GM23338 (cell line): ENCODE measurements around the gene SLC44A1. TPM values are rescaled to one million over a fixed set of nuclear protein-coding genes. Genes with fewer than 3 reads are reported as not detected.

Experiments used
- ATAC-seq: fragments of 200-7000 bp; cut with Tn5 transposase; 3 replicates; pipeline ENCODE4 v1.9.1; 2020
- DNase-seq: peaks from one replicate; pipeline ENCODE4 v3.0.0-alpha.2; 2015; ENCODE audit warnings: low spot score
- H2AFZ ChIP-seq: fragments of 200-600 bp; sonication (generic); 2 replicates; pipeline ENCODE4 v1.8.0; 2016; ENCODE audit warnings: antibody characterized with exemption, mild to moderate bottlenecking, moderate library complexity
- H3F3A ChIP-seq: fragments of 200-600 bp; sonication (generic); replicated peaks from 2 replicates; pipeline ENCODE4 v1.8.0; 2017; ENCODE audit warnings: antibody characterized with exemption, mixed run types, low read depth
- H3K27ac ChIP-seq: fragments of 200-600 bp; sonication (generic); 2 replicates; pipeline ENCODE4 v1.6.1; 2016; ENCODE audit warnings: low read depth
- H3K27me3 ChIP-seq: fragments of 200-600 bp; sonication (generic); 2 replicates; pipeline ENCODE4 v1.8.0; 2016; ENCODE audit warnings: mild to moderate bottlenecking, mixed run types, moderate library complexity; ENCODE audit not compliant: insufficient read depth
- H3K36me3 ChIP-seq: fragments of 200-600 bp; sonication (generic); 2 replicates; pipeline ENCODE4 v1.8.0; 2016; ENCODE audit warnings: mild to moderate bottlenecking; ENCODE audit not compliant: insufficient read depth
- H3K4me1 ChIP-seq: fragments of 200-600 bp; sonication (generic); 2 replicates; pipeline ENCODE4 v1.8.0; 2016; ENCODE audit warnings: mild to moderate bottlenecking, moderate library complexity; ENCODE audit not compliant: insufficient read depth
- H3K4me2 ChIP-seq: fragments of 200-600 bp; sonication (generic); 2 replicates; pipeline ENCODE4 v1.7.1; 2017; ENCODE audit warnings: mixed run types
- H3K4me3 ChIP-seq: fragments of 200-600 bp; sonication (generic); 2 replicates; pipeline ENCODE4 v1.6.1; 2016; ENCODE audit warnings: mixed run types
- H3K79me2 ChIP-seq: fragments of 200-600 bp; sonication (generic); replicated peaks from 2 replicates; pipeline ENCODE4 v1.8.0; 2017; ENCODE audit warnings: mild to moderate bottlenecking; ENCODE audit not compliant: insufficient read depth
- H3K9me2 ChIP-seq: fragments of 200-600 bp; sonication (generic); 2 replicates; pipeline ENCODE4 v1.8.0; 2017; ENCODE audit not compliant: insufficient read depth
- H4K20me1 ChIP-seq: fragments of 200-600 bp; sonication (generic); replicated peaks from 2 replicates; pipeline ENCODE4 v1.8.0; 2017; ENCODE audit warnings: mild to moderate bottlenecking; ENCODE audit not compliant: insufficient read depth
- H3K27ac Mint-ChIP-seq: 2 replicates; pipeline ENCODE4 v1.8.0; 2020; ENCODE audit warnings: inconsistent platforms, mild to moderate bottlenecking, moderate library complexity, mixed read lengths
- H3K27me3 Mint-ChIP-seq: 3 replicates; pipeline ENCODE4 v1.8.0; 2022; ENCODE audit warnings: low read depth, mild to moderate bottlenecking, moderate library complexity, mixed read lengths, inconsistent platforms; ENCODE audit not compliant: insufficient read depth, poor library complexity
- H3K36me3 Mint-ChIP-seq: 3 replicates; pipeline ENCODE4 v1.8.0; 2021; ENCODE audit warnings: low read depth, mild to moderate bottlenecking, inconsistent platforms, moderate library complexity, mixed read lengths
- H3K4me1 Mint-ChIP-seq: 3 replicates; pipeline ENCODE4 v1.8.0; 2020; ENCODE audit warnings: mild to moderate bottlenecking, inconsistent platforms, mixed read lengths
- H3K4me3 Mint-ChIP-seq: 3 replicates; pipeline ENCODE4 v1.8.0; 2021; ENCODE audit warnings: moderate library complexity, mild to moderate bottlenecking, inconsistent platforms, mixed read lengths
- H3K9me3 Mint-ChIP-seq: 3 replicates; pipeline ENCODE4 v1.8.0; 2020; ENCODE audit warnings: moderate library complexity, mild to moderate bottlenecking, inconsistent platforms, mixed read lengths
- EZH2phosphoT487 ChIP-seq: fragments of 200-600 bp; sonication (generic); IDR thresholded peaks from one replicate; pipeline ENCODE4 v1.8.1; 2018; ENCODE audit warnings: antibody characterized with exemption; ENCODE audit not compliant: unreplicated experiment
- JUNB ChIP-seq: IDR thresholded peaks from one replicate; pipeline ENCODE4 v1.6.1; 2016; ENCODE audit warnings: antibody characterized with exemption; ENCODE audit not compliant: unreplicated experiment
- NANOG ChIP-seq: IDR thresholded peaks from 2 replicates; pipeline ENCODE4 v1.6.1; 2016; ENCODE audit warnings: antibody characterized with exemption, borderline replicate concordance
- POLR2AphosphoS5 ChIP-seq: IDR thresholded peaks from 2 replicates; pipeline ENCODE4 v1.6.1; 2016; ENCODE audit warnings: antibody characterized with exemption, low read depth
- ZNF114 ChIP-seq: fragments of 250-450 bp; sonication (Bioruptor Pico); IDR thresholded peaks from 2 replicates; pipeline ENCODE4 v1.5.0; 2020; ENCODE audit warnings: mild to moderate bottlenecking, moderate library complexity
- polyA plus RNA-seq: library from polyadenylated mRNA; unstranded; fragments of >200 nt; fragmentation: Nextera tagmentation; extraction: Ambion mirVana; gene quantifications from 2 replicates; pipeline ENCODE4 v1.2.1, GENCODE V29; 2016
- total RNA-seq: library from RNA; depleted of rRNA; stranded (reverse); fragments of >200 nt; shearing (Covaris generic); gene quantifications from 2 replicates; pipeline ENCODE4 v1.2.3, GENCODE V29; 2014
- TF ChIP-seq, protein P1 (sequence below): IDR thresholded peaks from one replicate; pipeline ENCODE4 v1.6.1; 2018; ENCODE audit warnings: antibody characterized with exemption; ENCODE audit not compliant: unreplicated experiment
- TF ChIP-seq, protein P2 (sequence below): IDR thresholded peaks from 2 replicates; pipeline ENCODE4 v1.6.1; 2016; ENCODE audit warnings: antibody characterized with exemption
- TF ChIP-seq, protein P3 (sequence below): fragments of 250-450 bp; sonication (Bioruptor Pico); IDR thresholded peaks from 2 replicates; pipeline ENCODE4 v1.5.0; 2020; ENCODE audit warnings: mild to moderate bottlenecking, moderate library complexity

The SLC44A1 gene
- total and polyA plus RNA-seq, 2 experiments from 2014 or later = 14.9 to 75.0 TPM

DNA sequence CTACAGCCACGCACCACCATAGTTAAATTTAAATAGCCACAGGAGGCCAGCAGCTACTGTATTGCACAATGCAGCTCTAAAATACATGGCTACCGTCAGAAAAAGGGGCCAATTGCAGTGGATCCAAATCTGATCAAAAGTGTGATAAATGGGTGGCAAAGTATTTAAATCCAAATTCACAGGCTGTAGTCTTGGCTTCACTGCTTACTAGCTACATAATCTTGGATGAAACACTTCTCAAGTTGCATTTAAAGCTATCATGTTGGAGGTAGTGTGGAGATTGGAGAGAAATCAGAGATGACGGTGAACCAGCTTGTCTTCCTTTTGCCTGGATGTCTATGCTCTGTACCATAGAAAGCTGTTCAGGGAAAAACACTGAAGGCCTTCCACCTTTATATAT lies 24.0 kb upstream of the SLC44A1 start (continued):
- TF ChIP-seq, protein P1, sequence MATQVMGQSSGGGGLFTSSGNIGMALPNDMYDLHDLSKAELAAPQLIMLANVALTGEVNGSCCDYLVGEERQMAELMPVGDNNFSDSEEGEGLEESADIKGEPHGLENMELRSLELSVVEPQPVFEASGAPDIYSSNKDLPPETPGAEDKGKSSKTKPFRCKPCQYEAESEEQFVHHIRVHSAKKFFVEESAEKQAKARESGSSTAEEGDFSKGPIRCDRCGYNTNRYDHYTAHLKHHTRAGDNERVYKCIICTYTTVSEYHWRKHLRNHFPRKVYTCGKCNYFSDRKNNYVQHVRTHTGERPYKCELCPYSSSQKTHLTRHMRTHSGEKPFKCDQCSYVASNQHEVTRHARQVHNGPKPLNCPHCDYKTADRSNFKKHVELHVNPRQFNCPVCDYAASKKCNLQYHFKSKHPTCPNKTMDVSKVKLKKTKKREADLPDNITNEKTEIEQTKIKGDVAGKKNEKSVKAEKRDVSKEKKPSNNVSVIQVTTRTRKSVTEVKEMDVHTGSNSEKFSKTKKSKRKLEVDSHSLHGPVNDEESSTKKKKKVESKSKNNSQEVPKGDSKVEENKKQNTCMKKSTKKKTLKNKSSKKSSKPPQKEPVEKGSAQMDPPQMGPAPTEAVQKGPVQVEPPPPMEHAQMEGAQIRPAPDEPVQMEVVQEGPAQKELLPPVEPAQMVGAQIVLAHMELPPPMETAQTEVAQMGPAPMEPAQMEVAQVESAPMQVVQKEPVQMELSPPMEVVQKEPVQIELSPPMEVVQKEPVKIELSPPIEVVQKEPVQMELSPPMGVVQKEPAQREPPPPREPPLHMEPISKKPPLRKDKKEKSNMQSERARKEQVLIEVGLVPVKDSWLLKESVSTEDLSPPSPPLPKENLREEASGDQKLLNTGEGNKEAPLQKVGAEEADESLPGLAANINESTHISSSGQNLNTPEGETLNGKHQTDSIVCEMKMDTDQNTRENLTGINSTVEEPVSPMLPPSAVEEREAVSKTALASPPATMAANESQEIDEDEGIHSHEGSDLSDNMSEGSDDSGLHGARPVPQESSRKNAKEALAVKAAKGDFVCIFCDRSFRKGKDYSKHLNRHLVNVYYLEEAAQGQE = no peak
- TF ChIP-seq JUNB (no peak), NANOG (no peak), POLR2AphosphoS5 (no peak)

DNA sequence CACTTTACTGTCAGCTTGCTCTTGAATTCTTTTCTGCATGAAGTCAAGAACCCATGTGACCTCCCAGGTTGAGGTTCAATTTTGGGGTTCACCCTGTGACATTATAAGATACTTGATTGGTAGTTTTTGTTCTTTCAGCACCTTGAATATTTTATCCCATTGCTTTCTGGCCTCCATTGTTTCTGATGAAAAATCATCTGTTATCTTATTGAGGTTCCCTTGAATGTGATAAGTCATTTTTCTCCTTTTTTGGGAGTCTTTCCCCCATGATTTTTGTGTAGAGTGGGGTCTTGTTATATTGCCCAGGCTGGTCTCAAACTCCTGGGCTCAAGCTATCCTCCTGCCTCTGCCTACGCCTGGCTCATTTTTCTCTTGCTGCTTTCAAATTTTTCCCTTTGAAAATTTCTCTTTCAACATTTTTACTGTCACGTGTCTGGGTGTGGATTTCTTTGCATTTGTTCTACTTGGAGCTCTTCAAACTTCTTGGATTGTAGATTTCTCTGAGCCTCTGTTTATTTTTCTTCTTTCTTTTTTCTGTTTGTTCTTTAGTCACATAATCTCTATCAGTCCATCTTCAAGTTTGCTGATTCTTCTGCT lies 20.8 kb upstream of the SLC44A1 start:
- Mint-ChIP-seq H3K36me3 (peaks cover 35% of the 10 kb centered on the region), H3K27ac (no peak overlapping the region), H3K4me1 (peaks cover 2% of the 10 kb centered on the region; the same call in 1 of the 3 replicates), H3K4me3 (no peak overlapping the region), H3K27me3 (no peaks in the 10 kb centered on the region), H3K9me3 (peaks cover 28% of the 10 kb centered on the region)
- Histone ChIP-seq H3F3A (no peaks in the 10 kb centered on the region), H3K27me3 (no peaks in the 10 kb centered on the region), H3K27ac (no peak overlapping the region), H2AFZ (no peak overlapping the region), H3K36me3 (peaks cover 5% of the 10 kb centered on the region; the same call in 1 of the 2 replicates), H3K4me3 (no peak overlapping the region), H3K9me2 (no peaks in the 10 kb centered on the region), H4K20me1 (no peaks in the 10 kb centered on the region), H3K4me2 (no peak overlapping the region), H3K4me1 (no peaks in the 10 kb centered on the region), H3K79me2 (no peaks in the 10 kb centered on the region)
- TF ChIP-seq ZNF114 (CRISPR knock-in tag) = no peak
- TF ChIP-seq, protein P2, sequence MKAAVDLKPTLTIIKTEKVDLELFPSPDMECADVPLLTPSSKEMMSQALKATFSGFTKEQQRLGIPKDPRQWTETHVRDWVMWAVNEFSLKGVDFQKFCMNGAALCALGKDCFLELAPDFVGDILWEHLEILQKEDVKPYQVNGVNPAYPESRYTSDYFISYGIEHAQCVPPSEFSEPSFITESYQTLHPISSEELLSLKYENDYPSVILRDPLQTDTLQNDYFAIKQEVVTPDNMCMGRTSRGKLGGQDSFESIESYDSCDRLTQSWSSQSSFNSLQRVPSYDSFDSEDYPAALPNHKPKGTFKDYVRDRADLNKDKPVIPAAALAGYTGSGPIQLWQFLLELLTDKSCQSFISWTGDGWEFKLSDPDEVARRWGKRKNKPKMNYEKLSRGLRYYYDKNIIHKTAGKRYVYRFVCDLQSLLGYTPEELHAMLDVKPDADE = no peak
- no peak for TF ChIP-seq EZH2phosphoT487
- TF ChIP-seq, protein P3, sequence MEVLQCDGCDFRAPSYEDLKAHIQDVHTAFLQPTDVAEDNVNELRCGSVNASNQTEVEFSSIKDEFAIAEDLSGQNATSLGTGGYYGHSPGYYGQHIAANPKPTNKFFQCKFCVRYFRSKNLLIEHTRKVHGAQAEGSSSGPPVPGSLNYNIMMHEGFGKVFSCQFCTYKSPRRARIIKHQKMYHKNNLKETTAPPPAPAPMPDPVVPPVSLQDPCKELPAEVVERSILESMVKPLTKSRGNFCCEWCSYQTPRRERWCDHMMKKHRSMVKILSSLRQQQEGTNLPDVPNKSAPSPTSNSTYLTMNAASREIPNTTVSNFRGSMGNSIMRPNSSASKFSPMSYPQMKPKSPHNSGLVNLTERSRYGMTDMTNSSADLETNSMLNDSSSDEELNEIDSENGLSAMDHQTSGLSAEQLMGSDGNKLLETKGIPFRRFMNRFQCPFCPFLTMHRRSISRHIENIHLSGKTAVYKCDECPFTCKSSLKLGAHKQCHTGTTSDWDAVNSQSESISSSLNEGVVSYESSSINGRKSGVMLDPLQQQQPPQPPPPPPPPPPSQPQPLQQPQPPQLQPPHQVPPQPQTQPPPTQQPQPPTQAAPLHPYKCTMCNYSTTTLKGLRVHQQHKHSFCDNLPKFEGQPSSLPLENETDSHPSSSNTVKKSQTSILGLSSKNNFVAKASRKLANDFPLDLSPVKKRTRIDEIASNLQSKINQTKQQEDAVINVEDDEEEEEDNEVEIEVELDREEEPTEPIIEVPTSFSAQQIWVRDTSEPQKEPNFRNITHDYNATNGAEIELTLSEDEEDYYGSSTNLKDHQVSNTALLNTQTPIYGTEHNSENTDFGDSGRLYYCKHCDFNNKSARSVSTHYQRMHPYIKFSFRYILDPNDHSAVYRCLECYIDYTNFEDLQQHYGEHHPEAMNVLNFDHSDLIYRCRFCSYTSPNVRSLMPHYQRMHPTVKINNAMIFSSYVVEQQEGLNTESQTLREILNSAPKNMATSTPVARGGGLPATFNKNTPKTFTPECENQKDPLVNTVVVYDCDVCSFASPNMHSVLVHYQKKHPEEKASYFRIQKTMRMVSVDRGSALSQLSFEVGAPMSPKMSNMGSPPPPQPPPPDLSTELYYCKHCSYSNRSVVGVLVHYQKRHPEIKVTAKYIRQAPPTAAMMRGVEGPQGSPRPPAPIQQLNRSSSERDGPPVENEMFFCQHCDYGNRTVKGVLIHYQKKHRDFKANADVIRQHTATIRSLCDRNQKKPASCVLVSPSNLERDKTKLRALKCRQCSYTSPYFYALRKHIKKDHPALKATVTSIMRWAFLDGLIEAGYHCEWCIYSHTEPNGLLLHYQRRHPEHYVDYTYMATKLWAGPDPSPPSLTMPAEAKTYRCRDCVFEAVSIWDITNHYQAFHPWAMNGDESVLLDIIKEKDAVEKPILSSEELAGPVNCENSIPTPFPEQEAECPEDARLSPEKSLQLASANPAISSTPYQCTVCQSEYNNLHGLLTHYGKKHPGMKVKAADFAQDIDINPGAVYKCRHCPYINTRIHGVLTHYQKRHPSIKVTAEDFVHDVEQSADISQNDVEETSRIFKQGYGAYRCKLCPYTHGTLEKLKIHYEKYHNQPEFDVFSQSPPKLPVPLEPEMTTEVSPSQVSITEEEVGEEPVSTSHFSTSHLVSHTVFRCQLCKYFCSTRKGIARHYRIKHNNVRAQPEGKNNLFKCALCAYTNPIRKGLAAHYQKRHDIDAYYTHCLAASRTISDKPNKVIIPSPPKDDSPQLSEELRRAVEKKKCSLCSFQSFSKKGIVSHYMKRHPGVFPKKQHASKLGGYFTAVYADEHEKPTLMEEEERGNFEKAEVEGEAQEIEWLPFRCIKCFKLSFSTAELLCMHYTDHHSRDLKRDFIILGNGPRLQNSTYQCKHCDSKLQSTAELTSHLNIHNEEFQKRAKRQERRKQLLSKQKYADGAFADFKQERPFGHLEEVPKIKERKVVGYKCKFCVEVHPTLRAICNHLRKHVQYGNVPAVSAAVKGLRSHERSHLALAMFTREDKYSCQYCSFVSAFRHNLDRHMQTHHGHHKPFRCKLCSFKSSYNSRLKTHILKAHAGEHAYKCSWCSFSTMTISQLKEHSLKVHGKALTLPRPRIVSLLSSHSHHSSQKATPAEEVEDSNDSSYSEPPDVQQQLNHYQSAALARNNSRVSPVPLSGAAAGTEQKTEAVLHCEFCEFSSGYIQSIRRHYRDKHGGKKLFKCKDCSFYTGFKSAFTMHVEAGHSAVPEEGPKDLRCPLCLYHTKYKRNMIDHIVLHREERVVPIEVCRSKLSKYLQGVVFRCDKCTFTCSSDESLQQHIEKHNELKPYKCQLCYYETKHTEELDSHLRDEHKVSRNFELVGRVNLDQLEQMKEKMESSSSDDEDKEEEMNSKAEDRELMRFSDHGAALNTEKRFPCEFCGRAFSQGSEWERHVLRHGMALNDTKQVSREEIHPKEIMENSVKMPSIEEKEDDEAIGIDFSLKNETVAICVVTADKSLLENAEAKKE (CRISPR knock-in tag) = no peak
- no peak for TF ChIP-seq NANOG
- no peak for TF ChIP-seq POLR2AphosphoS5
- TF ChIP-seq JUNB = no peak
- no peak for DNase-seq
- no peak for ATAC-seq
